Panc1 (cell line): ENCODE data around the gene CSF1. TPM values are rescaled to one million over a fixed set of nuclear protein-coding genes. Genes with fewer than 3 reads are reported as not detected.

ENCODE experiments used
- ATAC-seq: fragments of 200-7000 bp; cut with Tn5 transposase; 2 replicates; pipeline ENCODE4 v1.9.1; 2020; ENCODE audit warnings: mild to moderate bottlenecking, moderate library complexity
- BruUV-seq: library from RNA; stranded (reverse); fragments of 400-500 nt; replicated peaks from 2 replicates; lab custom pipeline; 2021; lab: Mats Ljungman, UMichigan
- CTCF ChIA-PET: fragments of 300-600 bp; sonication (Branson Sonifier 250); formaldehyde crosslinking; loops from one replicate; lab custom pipeline; 2022; ENCODE audit warnings: antibody characterized with exemption; lab: Charles Lee
- POLR2A ChIA-PET: fragments of 300-600 bp; sonication (Branson Sonifier 250); formaldehyde crosslinking; loops from one replicate; lab custom pipeline; 2022; ENCODE audit warnings: antibody characterized with exemption; lab: Charles Lee
- DNase-seq: peaks from one replicate; pipeline ENCODE4 v3.0.0-alpha.2; 2010; ENCODE audit warnings: low read depth, low spot score
- H3K27ac ChIP-seq: 2 replicates; pipeline ENCODE4 v1.5.1; 2011; ENCODE audit warnings: mild to moderate bottlenecking, low read length, inconsistent platforms
- H3K27me3 ChIP-seq: fragments of 200-500 bp; sonication (Bioruptor generic); 2 replicates; pipeline ENCODE4 v1.6.0; 2014; ENCODE audit warnings: low read length, inconsistent platforms; ENCODE audit not compliant: control insufficient read depth, insufficient read depth
- H3K36me3 ChIP-seq: fragments of 200-500 bp; sonication (Bioruptor generic); 2 replicates; pipeline ENCODE4 v1.5.1; 2014; ENCODE audit warnings: inconsistent platforms, mild to moderate bottlenecking, low read length, moderate library complexity; ENCODE audit not compliant: control insufficient read depth, insufficient read depth
- H3K4me1 ChIP-seq: 2 replicates; pipeline ENCODE4 v1.5.1; 2011; ENCODE audit warnings: inconsistent platforms, mild to moderate bottlenecking, low read length, moderate library complexity; ENCODE audit not compliant: control insufficient read depth, insufficient read depth
- H3K4me3 ChIP-seq, 2 experiments: 2 replicates each; pipeline ENCODE4 v1.5.1; 2011 to 2012; ENCODE audit warnings: low read depth in 2 of 2, low read length in 2 of 2, mild to moderate bottlenecking in 2 of 2, inconsistent platforms in 1 of 2, moderate library complexity in 1 of 2
- H3K9me3 ChIP-seq: fragments of 200-500 bp; sonication (Bioruptor generic); 2 replicates; pipeline ENCODE4 v1.5.1; 2014; ENCODE audit warnings: low read depth, mild to moderate bottlenecking, inconsistent platforms, low read length, moderate library complexity; ENCODE audit not compliant: control insufficient read depth, insufficient read depth
- CTCF ChIP-seq: fragments of 450-650 bp; IDR thresholded peaks from 2 replicates; pipeline ENCODE4 v1.5.1; 2017; ENCODE audit warnings: mild to moderate bottlenecking
- POLR2AphosphoS5 ChIP-seq: IDR thresholded peaks from 2 replicates; pipeline ENCODE4 v1.6.1; 2012; ENCODE audit warnings: mild to moderate bottlenecking, low read depth, low read length, moderate library complexity
- SIN3A ChIP-seq: IDR thresholded peaks from 2 replicates; pipeline ENCODE4 v1.6.1; 2012; ENCODE audit warnings: low read depth, mild to moderate bottlenecking, low read length, moderate library complexity, borderline replicate concordance; ENCODE audit not compliant: insufficient read depth
- TCF7L2 ChIP-seq: IDR thresholded peaks from 2 replicates; pipeline ENCODE4 v1.6.1; 2011; ENCODE audit warnings: mild to moderate bottlenecking, low read depth, low read length, inconsistent platforms
- in situ Hi-C: cut with HindIII; loops from 2 replicates; pipeline ENCODE4 v1.10.0; 2016; ENCODE audit warnings: low sequenced_read_pairs, low pct_unique_long_range_greater_than_20kb
- intact Hi-C: fragments of 100-400 bp; cut with micrococcal nuclease; formaldehyde crosslinking; loops from one replicate; pipeline ENCODE4 v1.10.0; 2022; ENCODE audit not compliant: unreplicated experiment
- total RNA-seq: library from RNA; stranded (reverse); gene quantifications from one replicate; pipeline ENCODE4 v1.2.1, GENCODE V29; 2021; ENCODE audit not compliant: unreplicated experiment
- TF ChIP-seq, protein P1 (sequence below), 2 experiments: IDR thresholded peaks; 2 replicates each; pipeline ENCODE4 v1.6.1; 2011 to 2012; ENCODE audit warnings: low read depth in 2 of 2, control low read depth in 1 of 2, low read length in 1 of 2, mild to moderate bottlenecking in 1 of 2, moderate library complexity in 1 of 2; ENCODE audit not compliant: insufficient read depth in 1 of 2

CSF1 gene
- total RNA-seq, 1 experiment from 2014 or later, result 217 TPM

DNA sequence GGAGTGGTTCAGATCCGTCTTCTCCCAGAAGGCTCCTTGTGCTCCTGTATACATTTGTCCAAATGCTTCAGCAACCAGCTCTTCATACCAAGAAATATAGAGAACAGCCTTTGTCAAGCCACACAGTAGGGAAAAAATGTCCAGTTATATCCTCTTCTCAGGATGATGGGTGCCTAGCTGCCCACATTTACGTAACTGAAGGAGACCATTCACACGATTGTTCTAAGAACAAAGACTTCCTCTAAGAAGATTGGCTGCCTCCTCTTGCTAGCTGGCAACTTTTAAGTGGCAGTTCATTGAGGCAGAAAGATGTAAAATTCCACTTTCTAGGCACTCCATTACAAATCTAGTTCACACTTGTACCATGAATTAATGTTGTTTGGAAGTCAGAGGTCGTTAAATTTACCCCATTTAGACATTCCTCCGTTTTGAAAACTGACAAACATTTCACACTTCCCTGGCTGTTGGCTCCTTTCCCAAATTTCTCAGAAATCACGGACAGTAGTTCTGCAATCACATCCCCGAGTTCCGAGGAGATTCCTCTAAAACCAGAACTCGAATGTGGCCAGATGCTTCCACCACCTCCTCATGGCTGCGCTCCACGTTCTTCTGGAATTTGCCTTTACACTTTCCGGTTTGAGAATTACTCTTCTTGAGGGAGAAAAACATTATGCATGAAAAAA is 45.6 kb upstream of the CSF1 start:
- in situ Hi-C loops, result no loop called here
- ATAC-seq, result no peak
- Histone ChIP-seq H3K9me3 (no peaks in the 10 kb centered on the region), H3K4me1 (peaks cover 5% of the 10 kb centered on the region; the same call in 1 of the 2 replicates), H3K36me3 (no peaks in the 10 kb centered on the region), H3K27ac (peak overlapping the region; percentile 51; the same call in 1 of the 2 replicates), H3K4me3 (no peak overlapping the region), H3K27me3 (no peaks in the 10 kb centered on the region)
- CTCF ChIA-PET, result no interaction called here
- BruUV-seq, result no TSS peak
- no peak for DNase-seq
- POLR2A ChIA-PET, result no interaction called here
- TF ChIP-seq, protein P1, sequence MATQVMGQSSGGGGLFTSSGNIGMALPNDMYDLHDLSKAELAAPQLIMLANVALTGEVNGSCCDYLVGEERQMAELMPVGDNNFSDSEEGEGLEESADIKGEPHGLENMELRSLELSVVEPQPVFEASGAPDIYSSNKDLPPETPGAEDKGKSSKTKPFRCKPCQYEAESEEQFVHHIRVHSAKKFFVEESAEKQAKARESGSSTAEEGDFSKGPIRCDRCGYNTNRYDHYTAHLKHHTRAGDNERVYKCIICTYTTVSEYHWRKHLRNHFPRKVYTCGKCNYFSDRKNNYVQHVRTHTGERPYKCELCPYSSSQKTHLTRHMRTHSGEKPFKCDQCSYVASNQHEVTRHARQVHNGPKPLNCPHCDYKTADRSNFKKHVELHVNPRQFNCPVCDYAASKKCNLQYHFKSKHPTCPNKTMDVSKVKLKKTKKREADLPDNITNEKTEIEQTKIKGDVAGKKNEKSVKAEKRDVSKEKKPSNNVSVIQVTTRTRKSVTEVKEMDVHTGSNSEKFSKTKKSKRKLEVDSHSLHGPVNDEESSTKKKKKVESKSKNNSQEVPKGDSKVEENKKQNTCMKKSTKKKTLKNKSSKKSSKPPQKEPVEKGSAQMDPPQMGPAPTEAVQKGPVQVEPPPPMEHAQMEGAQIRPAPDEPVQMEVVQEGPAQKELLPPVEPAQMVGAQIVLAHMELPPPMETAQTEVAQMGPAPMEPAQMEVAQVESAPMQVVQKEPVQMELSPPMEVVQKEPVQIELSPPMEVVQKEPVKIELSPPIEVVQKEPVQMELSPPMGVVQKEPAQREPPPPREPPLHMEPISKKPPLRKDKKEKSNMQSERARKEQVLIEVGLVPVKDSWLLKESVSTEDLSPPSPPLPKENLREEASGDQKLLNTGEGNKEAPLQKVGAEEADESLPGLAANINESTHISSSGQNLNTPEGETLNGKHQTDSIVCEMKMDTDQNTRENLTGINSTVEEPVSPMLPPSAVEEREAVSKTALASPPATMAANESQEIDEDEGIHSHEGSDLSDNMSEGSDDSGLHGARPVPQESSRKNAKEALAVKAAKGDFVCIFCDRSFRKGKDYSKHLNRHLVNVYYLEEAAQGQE (IDR thresholded peaks at IDR 0.05; ENCODE audit: insufficient read depth in 1 of 2, low read depth in 2 of 2, low read length in 1 of 2), result no peak
- TF ChIP-seq SIN3A (no peak), POLR2AphosphoS5 (no peak), CTCF (no peak), TCF7L2 (no peak)
- intact Hi-C loops, result no loop called here

- no TSS peak for BruUV-seq
- Histone ChIP-seq H3K36me3 (no peaks in the 10 kb centered on the region), H3K27ac (no peak overlapping the region), H3K4me3 (no peak overlapping the region), H3K27me3 (no peaks in the 10 kb centered on the region), H3K9me3 (no peaks in the 10 kb centered on the region), H3K4me1 (peaks cover 5% of the 10 kb centered on the region; the same call in 1 of the 2 replicates)
- ATAC-seq (no peak), DNase-seq (no peak)
- in situ Hi-C loops, result no loop called here
- TF ChIP-seq, protein P1 (IDR thresholded peaks at IDR 0.05; ENCODE audit: insufficient read depth in 1 of 2, low read depth in 2 of 2, low read length in 1 of 2), result no peak
- TF ChIP-seq SIN3A, result no peak
- POLR2A ChIA-PET, result interaction anchor here (0.5 kb wide), 1 partner anchor 139 kb away, joined by 5 read pairs; no protein-coding TSS in a partner anchor
- intact Hi-C loops, result no loop called here
- CTCF ChIA-PET, result no interaction called here
These were observed 44.6 kb upstream of the CSF1 start for GRCh38 chr1:109866071-109866470.
